B cell (primary cell): Measurements from ENCODE around the gene TRERF1. TPM values are rescaled to one million over a fixed set of nuclear protein-coding genes. Genes with fewer than 3 reads are reported as not detected.

Experiments used
- ATAC-seq: fragments of 200-7000 bp; cut with Tn5 transposase; one replicate; pipeline ENCODE4 v1.10.0; 2021; ENCODE audit warnings: low read depth, mild to moderate bottlenecking, moderate number of reproducible peaks, moderate library complexity
- CTCF ChIA-PET: fragments of 350-600 bp; sonication (Branson Sonifier 250); formaldehyde crosslinking; loops from one replicate; lab custom pipeline; 2021; ENCODE audit warnings: antibody characterized with exemption, inconsistent platforms; lab: Charles Lee
- POLR2A ChIA-PET: fragments of 350-600 bp; sonication (Branson Sonifier 250); formaldehyde crosslinking; loops from one replicate; lab custom pipeline; 2021; ENCODE audit warnings: antibody characterized with exemption; lab: Charles Lee
- DNase-seq: peaks from one replicate; pipeline ENCODE4 v3.0.0; 2013
- H2AFZ ChIP-seq: 2 replicates; pipeline ENCODE4 v1.6.1; 2012; ENCODE audit warnings: mild to moderate bottlenecking, low read depth, low read length; ENCODE audit not compliant: insufficient read depth, poor library complexity, severe bottlenecking
- H3K27ac ChIP-seq, 2 donors: 1 replicate in 1 of 2; 2 replicates in 1 of 2; pipeline ENCODE4 v1.5.1; 2012 to 2013; ENCODE audit warnings: low read length in 2 of 2, mild to moderate bottlenecking in 2 of 2, moderate library complexity in 1 of 2
- H3K27me3 ChIP-seq, 4 experiments: fragments of 200-600 bp in 1 of 4; sonication (generic) in 1 of 4; replicated peaks in 1 of 4; 1 replicate in 2 of 4; 2 replicates in 2 of 4; pipeline versions ENCODE4 v1.6.1 to v1.7.0; 2013 to 2016; ENCODE audit warnings: low read length in 3 of 4, mild to moderate bottlenecking in 2 of 4, mixed read lengths in 1 of 4, moderate library complexity in 1 of 4; ENCODE audit not compliant: insufficient read depth in 4 of 4, control insufficient read depth in 3 of 4; ENCODE audit errors: control extremely low read depth in 1 of 4
- H3K36me3 ChIP-seq, 2 experiments: replicated peaks in 1 of 2; 1 replicate in 1 of 2; 2 replicates in 1 of 2; pipeline versions ENCODE4 v1.6.1 to v1.7.1; 2013; ENCODE audit warnings: low read length in 1 of 2; ENCODE audit not compliant: insufficient read depth in 2 of 2, control insufficient read depth in 1 of 2; ENCODE audit errors: control extremely low read depth in 1 of 2, extremely low read depth in 1 of 2
- H3K4me1 ChIP-seq, 2 donors: fragments of 200-600 bp in 1 of 2; sonication (generic) in 1 of 2; 1 replicate in 1 of 2; 2 replicates in 1 of 2; pipeline versions ENCODE4 v1.5.1 to v1.6.1; 2013 to 2017; ENCODE audit warnings: low read length in 2 of 2; ENCODE audit not compliant: control insufficient read depth in 2 of 2, insufficient read depth in 2 of 2
- H3K4me2 ChIP-seq: replicated peaks from 2 replicates; pipeline ENCODE3; 2012; ENCODE audit warnings: mild to moderate bottlenecking, low read depth, low read length; ENCODE audit not compliant: poor library complexity, severe bottlenecking
- H3K4me3 ChIP-seq, 5 experiments: fragments of 200-600 bp in 1 of 5; sonication (generic) in 1 of 5; 1 replicate in 3 of 5; 2 replicates in 2 of 5; pipeline versions ENCODE4 v1.5.1 to v1.7.0; 2011 to 2016; ENCODE audit warnings: low read length in 4 of 5, mild to moderate bottlenecking in 4 of 5, low read depth in 2 of 5, control low read depth in 1 of 5, moderate library complexity in 1 of 5; ENCODE audit not compliant: insufficient read depth in 1 of 5; ENCODE audit errors: control extremely low read depth in 1 of 5, extremely low read depth in 1 of 5
- H3K79me2 ChIP-seq: fragments of 200-600 bp; sonication (generic); one replicate; pipeline ENCODE4 v1.6.0; 2016; ENCODE audit warnings: low read length; ENCODE audit not compliant: control insufficient read depth, insufficient read depth
- H3K9ac ChIP-seq: fragments of 200-600 bp; sonication (generic); 2 replicates; pipeline ENCODE4 v1.6.1; 2017; ENCODE audit warnings: mild to moderate bottlenecking, low read length, moderate library complexity
- H3K9me3 ChIP-seq, 3 donors: one replicate each; pipeline versions ENCODE4 v1.6.1 to v1.7.1; 2013; ENCODE audit warnings: low read length in 2 of 3; ENCODE audit not compliant: control insufficient read depth in 2 of 3, insufficient read depth in 1 of 3; ENCODE audit errors: control extremely low read depth in 1 of 3
- H4K20me1 ChIP-seq: 2 replicates; pipeline ENCODE4 v1.6.0; 2012; ENCODE audit warnings: mild to moderate bottlenecking, low read length; ENCODE audit not compliant: insufficient read depth, control insufficient read depth, poor library complexity, severe bottlenecking
- H3K27ac Mint-ChIP-seq: one replicate; pipeline ENCODE4 v1.8.0; 2021; ENCODE audit warnings: mixed read lengths
- H3K27me3 Mint-ChIP-seq: one replicate; pipeline ENCODE4 v1.8.0; 2021; ENCODE audit warnings: mixed read lengths
- H3K4me1 Mint-ChIP-seq: one replicate; pipeline ENCODE4 v1.8.0; 2021; ENCODE audit warnings: mixed read lengths
- H3K4me3 Mint-ChIP-seq: one replicate; pipeline ENCODE4 v1.8.0; 2021; ENCODE audit warnings: mixed read lengths
- H3K9me3 Mint-ChIP-seq: one replicate; pipeline ENCODE4 v1.8.0; 2022; ENCODE audit warnings: mixed read lengths; ENCODE audit not compliant: insufficient read depth
- EZH2 ChIP-seq: IDR thresholded peaks from 2 replicates; pipeline ENCODE4 v1.6.1; 2012; ENCODE audit warnings: borderline replicate concordance, low read depth, mild to moderate bottlenecking, moderate library complexity, low read length; ENCODE audit not compliant: insufficient read depth, poor library complexity, severe bottlenecking
- WGBS: methylation state at CpG from one replicate; pipeline ENCODE4 v1.1.5; 2013; ENCODE audit warnings: missing lambda C conversion rate; ENCODE audit not compliant: insufficient coverage; 5-methylcytosine and 5-hydroxymethylcytosine counted together
- intact Hi-C: fragments of 100-400 bp; cut with micrococcal nuclease; formaldehyde crosslinking; loops from one replicate; pipeline ENCODE4 v1.10.0; 2022
- polyA plus RNA-seq: library from polyadenylated mRNA; depleted of rRNA; stranded (reverse); fragments of >200 nt; gene quantifications from 2 replicates; pipeline ENCODE4 v1.2.3, GENCODE V29; 2012
- total RNA-seq, 2 donors: library from RNA; stranded (reverse); fragments of 120-200 nt in 1 of 2; gene quantifications; 1 replicate in 1 of 2; 2 replicates in 1 of 2; pipeline versions ENCODE4 v1.2.3 to v1.2.4, GENCODE V29; 2013 to 2022
- TF ChIP-seq, protein P1 (sequence below): fragments of 200-600 bp; IDR thresholded peaks from one replicate; pipeline ENCODE4 v1.8.0; 2022; ENCODE audit warnings: antibody characterized with exemption, mild to moderate bottlenecking

The TRERF1 gene
- total and polyA plus RNA-seq, 2 donors (not counting 1 experiment from before 2014, with no cell fraction given) = 3.5 to 6.7 TPM

DNA sequence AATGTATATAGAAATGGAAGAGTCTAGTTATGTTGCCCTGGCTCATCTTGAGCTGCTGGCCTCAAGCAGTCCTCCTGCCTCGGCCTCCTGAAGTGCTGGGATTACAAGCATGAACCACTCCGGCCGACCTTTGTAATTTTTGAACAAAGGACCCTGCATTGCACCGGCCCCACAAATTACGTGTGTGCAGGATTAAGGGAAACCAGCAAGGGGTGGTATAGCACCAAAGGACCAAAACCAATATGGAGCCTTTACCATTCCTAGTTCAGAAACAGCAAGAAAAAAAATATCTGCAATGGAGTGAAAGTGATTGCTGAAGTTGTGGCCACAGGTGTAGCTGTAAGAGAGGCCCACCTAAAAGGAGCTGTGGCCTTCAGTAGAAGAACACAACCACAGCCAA is 8.2 kb upstream of the TRERF1 start:
- Mint-ChIP-seq H3K4me1 (no peaks in the 10 kb centered on the region), H3K9me3 (no peaks in the 10 kb centered on the region), H3K27ac (no peak overlapping the region), H3K27me3 (no peaks in the 10 kb centered on the region), H3K4me3 (no peak overlapping the region)
- intact Hi-C loops = loop anchor here (10.0 kb wide), 2 partner anchors 65 to 85 kb away; no protein-coding TSS in a partner anchor
- ChIA-PET POLR2A (no interaction called here), CTCF (no interaction called here)
- no peak overlapping the region for H3K4me3 ChIP-seq
- no peak for TF ChIP-seq EZH2
- TF ChIP-seq, protein P1, sequence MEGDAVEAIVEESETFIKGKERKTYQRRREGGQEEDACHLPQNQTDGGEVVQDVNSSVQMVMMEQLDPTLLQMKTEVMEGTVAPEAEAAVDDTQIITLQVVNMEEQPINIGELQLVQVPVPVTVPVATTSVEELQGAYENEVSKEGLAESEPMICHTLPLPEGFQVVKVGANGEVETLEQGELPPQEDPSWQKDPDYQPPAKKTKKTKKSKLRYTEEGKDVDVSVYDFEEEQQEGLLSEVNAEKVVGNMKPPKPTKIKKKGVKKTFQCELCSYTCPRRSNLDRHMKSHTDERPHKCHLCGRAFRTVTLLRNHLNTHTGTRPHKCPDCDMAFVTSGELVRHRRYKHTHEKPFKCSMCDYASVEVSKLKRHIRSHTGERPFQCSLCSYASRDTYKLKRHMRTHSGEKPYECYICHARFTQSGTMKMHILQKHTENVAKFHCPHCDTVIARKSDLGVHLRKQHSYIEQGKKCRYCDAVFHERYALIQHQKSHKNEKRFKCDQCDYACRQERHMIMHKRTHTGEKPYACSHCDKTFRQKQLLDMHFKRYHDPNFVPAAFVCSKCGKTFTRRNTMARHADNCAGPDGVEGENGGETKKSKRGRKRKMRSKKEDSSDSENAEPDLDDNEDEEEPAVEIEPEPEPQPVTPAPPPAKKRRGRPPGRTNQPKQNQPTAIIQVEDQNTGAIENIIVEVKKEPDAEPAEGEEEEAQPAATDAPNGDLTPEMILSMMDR = no peak
- H3K4me1 ChIP-seq = no peaks in the 10 kb centered on the region
- no peak overlapping the region for H2AFZ ChIP-seq
- DNase-seq (no peak), ATAC-seq (no peak)
- no peaks in the 10 kb centered on the region for H4K20me1 ChIP-seq
- peaks cover 0 to 2% (median under 1%) of the 10 kb centered on the region in 4 experiments for H3K27me3 ChIP-seq
- 100% methylated on average over 3 of the region's 5 CpGs for WGBS
- H3K27ac ChIP-seq = no peak overlapping the region
- H3K36me3 ChIP-seq = no peaks in the 10 kb centered on the region
- no peaks in the 10 kb centered on the region for H3K9me3 ChIP-seq
- H3K79me2 ChIP-seq = no peaks in the 10 kb centered on the region
- no peak overlapping the region for H3K9ac ChIP-seq
- H3K4me2 ChIP-seq = no peak overlapping the region

DNA sequence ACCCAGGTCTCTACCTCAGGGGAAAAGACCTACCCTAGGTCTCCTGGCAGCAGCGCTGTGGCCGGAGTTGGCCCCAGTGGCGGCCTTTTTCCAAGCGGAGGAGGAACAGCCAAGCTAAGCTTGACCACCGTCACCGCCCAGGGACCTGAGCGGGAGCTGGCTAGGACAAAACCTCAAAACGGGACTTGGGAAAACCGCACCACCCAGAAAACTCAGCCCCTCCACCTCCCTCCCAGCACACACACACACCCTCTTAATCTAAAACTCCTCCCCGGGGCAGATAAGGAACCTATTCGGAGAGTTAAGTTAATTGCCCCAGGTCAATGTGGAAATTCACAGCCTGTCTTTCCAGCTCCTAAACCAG is 2.7 kb upstream of the TRERF1 start:
- no peaks in the 10 kb centered on the region for H3K9me3 ChIP-seq
- Mint-ChIP-seq H3K27me3 (peaks cover 8% of the 10 kb centered on the region), H3K4me1 (peaks cover 34% of the 10 kb centered on the region), H3K4me3 (peak overlapping the region; percentile 98), H3K9me3 (no peaks in the 10 kb centered on the region), H3K27ac (peak overlapping the region; percentile 15)
- no peaks in the 10 kb centered on the region for H4K20me1 ChIP-seq
- no peaks in the 10 kb centered on the region for H3K79me2 ChIP-seq
- no peaks in the 10 kb centered on the region for H3K36me3 ChIP-seq
- no peak for TF ChIP-seq EZH2
- TF ChIP-seq, protein P1 = no peak
- H3K27ac ChIP-seq = no peak overlapping the region
- DNase-seq = peak; percentile 14
- ChIA-PET POLR2A (no interaction called here), CTCF (interaction anchor here (1.4 kb wide), 1 partner anchor 77 kb away, joined by 7 read pairs; no protein-coding TSS in a partner anchor)
- no peak for ATAC-seq
- H3K4me2 ChIP-seq = no peak overlapping the region
- intact Hi-C loops = loop anchor here (10.0 kb wide), 2 partner anchors 60 to 90 kb away; no protein-coding TSS in a partner anchor
- 42% methylated on average over 11 of the region's 11 CpGs for WGBS
- H3K4me1 ChIP-seq = peaks cover 28 to 32% of the 10 kb centered on the region in 2 donors
- peaks cover 0 to 39% (median 6%) of the 10 kb centered on the region in 4 experiments for H3K27me3 ChIP-seq
- H3K4me3 ChIP-seq = no peak overlapping the region
- no peak overlapping the region for H3K9ac ChIP-seq
- no peak overlapping the region for H2AFZ ChIP-seq
